ENCODE results near the gene ZRANB2. TPM values are rescaled to one million over a fixed set of nuclear protein-coding genes. Genes with fewer than 3 reads are reported as not detected.

Gene ZRANB2
- total RNA-seq, 1 experiment from 2014 or later, result 54.2 TPM

DNA sequence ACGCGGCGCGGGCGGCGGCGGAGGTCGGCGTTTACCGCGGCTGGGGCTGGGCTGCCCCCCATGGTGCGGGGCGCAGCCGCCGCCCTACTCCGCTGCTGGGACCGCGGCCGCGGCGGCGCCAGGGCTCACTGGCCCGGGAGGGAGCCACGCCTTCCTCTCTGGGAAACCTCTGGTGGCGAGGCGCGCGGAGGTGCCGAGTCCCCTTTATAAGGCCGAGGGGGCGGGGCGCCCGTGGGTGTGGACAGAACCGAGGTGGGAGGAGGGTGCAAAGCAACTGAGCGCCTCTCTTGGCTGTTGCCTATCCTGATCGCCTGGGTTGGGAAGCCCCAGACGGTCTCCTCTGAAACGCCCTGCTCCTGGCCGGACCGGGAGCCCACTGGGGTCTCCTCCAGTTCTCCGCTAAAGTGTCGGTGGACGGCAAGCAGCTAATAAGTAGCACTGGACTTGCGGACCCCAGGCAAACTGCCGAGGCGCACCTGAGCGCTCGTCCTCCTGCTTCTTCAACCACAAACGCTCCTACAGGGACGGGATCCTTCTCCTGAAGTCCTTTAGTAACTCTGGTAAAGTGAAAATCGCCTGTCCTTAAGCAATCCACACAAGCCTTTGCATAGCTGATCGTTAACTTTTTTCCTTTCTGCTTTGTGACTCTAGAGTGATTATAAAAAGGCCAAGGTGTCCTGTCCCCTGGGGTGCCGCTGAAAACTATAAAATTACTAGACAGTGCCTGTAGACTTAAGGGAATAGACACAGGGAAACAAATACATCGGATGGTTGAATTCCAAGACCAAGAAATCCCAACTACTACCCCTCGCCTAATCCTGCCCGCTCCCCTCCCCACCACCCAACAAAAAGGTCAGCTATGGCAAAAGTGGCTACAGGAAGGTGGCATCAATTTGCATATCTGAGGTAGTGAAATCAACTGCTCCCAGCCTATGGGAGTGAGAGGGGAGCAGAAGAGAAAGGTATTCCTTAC is 32.9 kb downstream of the ZRANB2 start, which contains the start of gene PTGER3:
Gene PTGER3, minus strand, starts transcription at position 182 of the 973 bp plus-strand sequence. CDS start 239 bp downstream, outside the sequence.
- no peaks in the 10 kb centered on the region for H3K36me3 ChIP-seq (ENCODE audit: control insufficient read depth, insufficient read depth, low read length)
- Mint-ChIP-seq H3K27ac (ENCODE audit: unreplicated experiment) (no peak within 1 kb of the TSS), H3K4me1 (ENCODE audit: low read depth, unreplicated experiment) (no peaks in the 10 kb centered on the region), H3K4me3 (ENCODE audit: unreplicated experiment) (peak within 1 kb of the TSS; percentile 52), H3K9me3 (ENCODE audit: unreplicated experiment) (no peaks in the 10 kb centered on the region), H3K36me3 (ENCODE audit: insufficient read depth, unreplicated experiment) (no peaks in the 10 kb centered on the region), H3K27me3 (ENCODE audit: insufficient read depth, unreplicated experiment) (no peaks in the 10 kb centered on the region)
- intact Hi-C loops (cut with micrococcal nuclease; ENCODE audit: unreplicated experiment), result no loop called here
- no peaks in the 10 kb centered on the region for H3K27me3 ChIP-seq (replicated peaks; ENCODE audit: control insufficient read depth, insufficient read depth, low read length)
- BruUV-seq (replicated peaks), result no TSS peak
- TF ChIP-seq, protein P1, sequence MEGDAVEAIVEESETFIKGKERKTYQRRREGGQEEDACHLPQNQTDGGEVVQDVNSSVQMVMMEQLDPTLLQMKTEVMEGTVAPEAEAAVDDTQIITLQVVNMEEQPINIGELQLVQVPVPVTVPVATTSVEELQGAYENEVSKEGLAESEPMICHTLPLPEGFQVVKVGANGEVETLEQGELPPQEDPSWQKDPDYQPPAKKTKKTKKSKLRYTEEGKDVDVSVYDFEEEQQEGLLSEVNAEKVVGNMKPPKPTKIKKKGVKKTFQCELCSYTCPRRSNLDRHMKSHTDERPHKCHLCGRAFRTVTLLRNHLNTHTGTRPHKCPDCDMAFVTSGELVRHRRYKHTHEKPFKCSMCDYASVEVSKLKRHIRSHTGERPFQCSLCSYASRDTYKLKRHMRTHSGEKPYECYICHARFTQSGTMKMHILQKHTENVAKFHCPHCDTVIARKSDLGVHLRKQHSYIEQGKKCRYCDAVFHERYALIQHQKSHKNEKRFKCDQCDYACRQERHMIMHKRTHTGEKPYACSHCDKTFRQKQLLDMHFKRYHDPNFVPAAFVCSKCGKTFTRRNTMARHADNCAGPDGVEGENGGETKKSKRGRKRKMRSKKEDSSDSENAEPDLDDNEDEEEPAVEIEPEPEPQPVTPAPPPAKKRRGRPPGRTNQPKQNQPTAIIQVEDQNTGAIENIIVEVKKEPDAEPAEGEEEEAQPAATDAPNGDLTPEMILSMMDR (IDR thresholded peaks at IDR 0.05; ENCODE audit: insufficient read depth in 1 of 2, low read depth in 1 of 2, low read length in 1 of 2, severe bottlenecking in 1 of 2, unreplicated experiment in 1 of 2), result no peak
- no peaks in the 10 kb centered on the region for H3K9me3 ChIP-seq
- POLR2A ChIA-PET, result no interaction called here
- CTCF ChIA-PET, result no interaction called here
- peak; percentile 57 for DNase-seq
- H3K4me1 ChIP-seq, result no peaks in the 10 kb centered on the region
- H3K4me3 ChIP-seq (ENCODE audit: low read depth, low read length), result 0 out of 2 replicates have a peak within 1 kb of the TSS, but pooled peaks have one; percentile 4

GRCh38 chr1:71046891-71047634 is 33.8 kb downstream of the ZRANB2 start:
- Histone ChIP-seq H3K36me3 (ENCODE audit: control insufficient read depth, insufficient read depth, low read length) (no peaks in the 10 kb centered on the region), H3K9me3 (no peaks in the 10 kb centered on the region), H3K27me3 (replicated peaks; ENCODE audit: control insufficient read depth, insufficient read depth, low read length) (no peaks in the 10 kb centered on the region), H3K4me1 (no peaks in the 10 kb centered on the region), H3K4me3 (ENCODE audit: low read depth, low read length) (no peak overlapping the region)
- Mint-ChIP-seq H3K27me3 (ENCODE audit: insufficient read depth, unreplicated experiment) (no peaks in the 10 kb centered on the region), H3K27ac (ENCODE audit: unreplicated experiment) (no peak overlapping the region), H3K9me3 (ENCODE audit: unreplicated experiment) (no peaks in the 10 kb centered on the region), H3K4me1 (ENCODE audit: low read depth, unreplicated experiment) (no peaks in the 10 kb centered on the region), H3K4me3 (ENCODE audit: unreplicated experiment) (peak overlapping the region; percentile 52), H3K36me3 (ENCODE audit: insufficient read depth, unreplicated experiment) (no peaks in the 10 kb centered on the region)
- POLR2A ChIA-PET, result no interaction called here
- intact Hi-C loops (cut with micrococcal nuclease; ENCODE audit: unreplicated experiment), result no loop called here
- TF ChIP-seq, protein P1 (IDR thresholded peaks at IDR 0.05; ENCODE audit: insufficient read depth in 1 of 2, low read depth in 1 of 2, low read length in 1 of 2, severe bottlenecking in 1 of 2, unreplicated experiment in 1 of 2), result no peak
- CTCF ChIA-PET, result no interaction called here
- BruUV-seq (replicated peaks), result no TSS peak
- DNase-seq, result no peak

GRCh38 chr1:71045463-71046028 is 35.3 kb downstream of the ZRANB2 start:
- ChIA-PET CTCF (interaction anchor here (0.7 kb wide), 1 partner anchor 513 kb away, joined by 3 read pairs; no protein-coding TSS in a partner anchor), POLR2A (no interaction called here)
- no peak overlapping the region for H3K27ac Mint-ChIP-seq (ENCODE audit: unreplicated experiment)
- no peaks in the 10 kb centered on the region for H3K36me3 Mint-ChIP-seq (ENCODE audit: insufficient read depth, unreplicated experiment)
- H3K27me3 ChIP-seq (replicated peaks; ENCODE audit: control insufficient read depth, insufficient read depth, low read length), result no peaks in the 10 kb centered on the region
- no peaks in the 10 kb centered on the region for H3K4me1 Mint-ChIP-seq (ENCODE audit: low read depth, unreplicated experiment)
- TF ChIP-seq, protein P1 (IDR thresholded peaks at IDR 0.05; ENCODE audit: insufficient read depth in 1 of 2, low read depth in 1 of 2, low read length in 1 of 2, severe bottlenecking in 1 of 2, unreplicated experiment in 1 of 2), result no peak
- BruUV-seq (replicated peaks), result no TSS peak
- no peaks in the 10 kb centered on the region for H3K36me3 ChIP-seq (ENCODE audit: control insufficient read depth, insufficient read depth, low read length)
- H3K4me3 ChIP-seq (ENCODE audit: low read depth, low read length), result no peak overlapping the region
- no peaks in the 10 kb centered on the region for H3K9me3 ChIP-seq
- no peak overlapping the region for H3K4me3 Mint-ChIP-seq (ENCODE audit: unreplicated experiment)
- H3K27me3 Mint-ChIP-seq (ENCODE audit: insufficient read depth, unreplicated experiment), result no peaks in the 10 kb centered on the region
- no peaks in the 10 kb centered on the region for H3K9me3 Mint-ChIP-seq (ENCODE audit: unreplicated experiment)
- DNase-seq, result no peak
- intact Hi-C loops (cut with micrococcal nuclease; ENCODE audit: unreplicated experiment), result no loop called here
- no peaks in the 10 kb centered on the region for H3K4me1 ChIP-seq

Data from Caco-2 (cell line).